ENCODE data around the gene NKD1.
"Not testable (repeated sequence)": the region's sequence is repeated elsewhere in the genome, so short reads cannot be mapped to it uniquely, and the experiment has no call there.

Gene NKD1

DNA sequence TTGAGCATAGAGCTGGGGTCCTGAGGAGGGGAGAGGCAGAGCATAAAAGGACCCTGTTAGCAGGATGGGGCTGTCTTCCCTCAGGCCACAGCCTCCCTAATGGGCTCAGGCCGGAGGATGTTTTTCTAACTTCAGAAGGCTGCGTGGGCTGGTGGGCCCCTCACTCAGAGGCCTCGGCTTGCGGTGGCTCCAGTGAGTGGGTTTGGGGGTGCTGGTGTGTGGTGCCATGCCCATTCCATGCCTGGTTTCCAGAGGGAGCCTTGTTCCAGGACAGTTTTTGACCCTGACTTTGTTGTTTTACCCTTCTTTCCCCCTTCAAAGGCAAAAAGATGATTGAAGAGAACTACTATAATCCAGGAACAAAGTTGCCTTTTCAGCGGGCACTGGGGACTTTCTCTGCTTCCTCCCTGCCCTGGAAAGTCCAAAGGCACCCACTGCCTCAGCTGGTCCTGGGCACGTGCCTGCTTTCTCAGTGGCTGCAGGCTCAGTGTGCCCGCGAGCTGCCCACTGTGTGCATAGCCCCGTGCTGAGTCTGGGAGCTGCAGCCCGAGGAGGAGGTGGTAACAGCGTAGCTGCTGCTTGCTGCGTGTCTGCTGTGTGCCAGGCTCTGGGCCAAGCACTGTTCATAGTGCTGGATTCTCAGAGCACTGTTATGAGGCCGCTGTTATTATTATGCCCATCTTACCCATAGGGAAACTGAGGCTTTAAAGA, 11.8 kb downstream of the NKD1 start:
- DNase-seq = no peak

DNA sequence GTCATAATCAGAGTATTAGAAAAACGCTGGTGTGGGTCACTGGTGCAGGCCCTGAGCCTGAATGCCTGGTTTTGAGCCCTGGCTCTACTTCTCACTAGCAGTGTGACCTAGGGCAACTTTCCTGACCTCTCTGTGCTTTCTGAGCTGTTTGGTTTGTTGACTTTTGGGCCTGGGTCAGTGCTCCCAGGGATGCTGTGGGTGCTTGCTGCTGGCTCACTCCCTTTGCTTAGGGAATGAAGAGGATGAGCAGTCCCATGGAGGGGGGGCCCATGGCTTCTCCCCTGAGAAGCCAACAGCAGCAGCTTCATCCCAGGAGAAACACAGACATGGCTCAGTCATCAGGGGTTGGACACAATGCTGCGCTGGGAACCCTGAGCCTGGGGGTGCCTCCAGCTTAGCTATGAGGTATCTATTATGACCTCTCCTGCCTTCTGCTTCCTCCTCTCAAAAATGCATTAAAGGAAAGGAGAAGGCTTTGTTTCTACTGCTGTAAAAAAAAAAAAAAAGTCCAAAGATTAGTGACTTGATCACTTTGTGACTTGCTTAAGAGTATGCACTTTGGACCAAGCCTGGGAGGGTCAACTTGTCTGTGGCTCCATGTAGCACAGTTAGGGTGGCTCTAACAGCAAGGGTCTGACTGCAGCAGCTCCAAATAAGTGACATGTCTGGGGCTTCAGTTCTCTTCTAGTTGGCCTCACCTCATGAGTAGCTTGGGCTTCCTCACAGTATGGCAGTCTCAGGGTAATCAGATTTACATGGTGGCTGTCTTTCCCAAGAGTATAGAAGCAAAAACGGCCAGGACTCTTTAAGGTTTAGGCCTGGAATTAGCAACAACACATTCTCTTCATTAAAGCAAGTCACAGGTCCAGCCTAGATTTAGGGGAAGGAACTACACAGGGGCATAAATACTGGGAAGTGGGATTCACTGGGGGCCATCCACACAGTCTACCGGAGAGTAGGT, 13.0 kb downstream of the NKD1 start:
- DNase-seq = no peak

DNA sequence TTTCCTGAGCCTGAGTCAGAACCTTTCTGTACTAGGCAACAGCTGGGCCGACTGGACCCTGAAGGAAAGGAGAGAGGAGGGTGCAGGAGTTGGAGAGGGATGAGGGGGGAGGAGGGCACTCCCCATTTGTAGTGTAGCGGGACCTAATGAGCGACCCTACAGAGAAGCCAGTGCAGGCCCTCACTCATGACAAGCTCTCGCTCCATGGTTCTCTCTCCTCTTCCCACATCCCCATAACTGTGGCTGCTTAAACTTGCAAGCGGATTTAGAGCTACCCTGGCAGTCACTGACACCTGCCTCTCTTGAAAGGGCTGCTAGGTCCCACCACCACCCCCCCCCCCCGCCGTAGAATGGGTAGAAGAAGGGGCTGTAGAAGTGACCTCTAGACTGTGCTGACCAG, 14.5 kb downstream of the NKD1 start:
- DNase-seq = no peak

DNA sequence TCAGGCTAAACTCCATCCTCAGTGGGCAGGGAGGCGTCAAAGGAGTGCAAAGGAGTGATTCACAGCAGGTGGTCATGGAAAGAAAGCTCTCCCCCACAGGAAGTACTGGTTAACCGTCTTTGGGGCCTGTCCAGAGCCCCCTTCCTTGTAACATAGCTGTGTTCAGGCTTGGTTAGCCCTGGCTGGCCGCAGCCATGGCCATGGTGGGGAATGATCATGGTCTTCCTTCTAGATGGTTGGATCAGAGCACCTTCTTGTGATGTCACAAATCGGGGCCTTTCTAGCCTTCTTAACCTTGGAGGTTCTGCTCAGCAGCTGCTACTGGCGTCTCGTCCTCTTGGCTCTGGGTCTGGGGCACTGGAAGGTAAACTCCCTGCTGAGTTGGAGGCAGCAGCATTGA, 15.8 kb downstream of the NKD1 start:
- no peak for DNase-seq

DNA sequence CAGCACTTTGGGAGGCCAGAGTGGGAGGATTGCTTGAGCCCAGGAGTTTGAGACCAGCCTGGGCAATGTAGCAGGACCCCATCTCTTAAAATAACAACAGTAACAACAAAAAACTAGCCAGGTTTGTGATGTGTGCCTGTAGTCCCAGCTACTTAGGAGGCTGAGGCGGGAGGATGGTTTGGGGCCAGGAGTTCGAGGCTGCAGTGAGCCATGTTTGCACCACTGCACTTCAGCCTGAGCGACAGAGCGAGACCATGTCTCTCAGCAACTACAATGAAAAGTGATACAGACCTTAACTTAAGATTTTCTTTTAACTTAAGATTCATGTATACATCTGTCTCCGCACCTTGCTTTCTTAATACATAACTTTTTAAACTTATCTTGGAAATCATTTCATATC, 17.2 kb downstream of the NKD1 start:
- DNase-seq = no peak

DNA sequence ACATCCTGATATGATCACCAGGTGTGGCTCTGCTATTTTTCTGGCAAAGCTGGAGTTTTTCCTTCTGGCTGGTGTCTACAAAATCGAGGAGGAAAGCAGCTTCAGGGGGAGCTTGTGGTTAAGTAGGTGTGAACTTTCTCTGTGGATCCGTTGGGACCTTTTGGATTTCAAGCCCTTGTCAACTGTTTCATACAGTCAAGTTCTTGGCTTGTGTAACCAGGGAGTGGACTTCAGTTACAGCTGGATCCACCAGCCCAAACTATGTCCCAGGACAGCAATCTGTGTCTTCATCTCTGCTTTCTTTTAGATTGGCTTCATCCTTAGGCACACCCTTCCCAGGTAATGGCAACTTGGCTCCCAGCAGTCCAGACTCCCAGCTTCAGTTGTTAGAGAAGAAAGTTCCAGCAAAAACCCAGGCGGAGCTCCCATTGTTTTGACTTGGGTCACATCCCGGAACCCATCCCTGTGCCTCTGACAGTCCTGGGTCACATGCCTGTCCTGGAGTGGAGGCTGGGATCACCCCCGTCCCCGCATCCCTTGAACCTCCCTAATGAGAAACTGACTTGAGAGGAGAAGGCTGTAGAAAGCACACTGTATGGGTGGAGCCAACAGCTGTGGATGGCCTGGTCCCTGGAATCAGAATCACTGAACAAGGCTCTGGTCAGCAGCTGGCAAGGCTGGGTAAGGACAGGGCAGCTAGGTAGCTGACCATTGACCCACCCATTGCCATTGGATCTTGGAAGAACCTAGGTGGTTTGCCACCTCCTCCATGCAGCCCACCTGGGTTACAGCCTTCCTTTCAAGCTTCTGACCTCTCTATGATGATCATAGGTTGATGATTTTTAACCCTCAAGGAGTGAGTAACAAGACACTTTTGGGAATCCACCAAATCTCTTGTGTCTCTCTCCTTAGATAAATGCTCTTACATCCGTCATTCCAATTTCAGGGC, 18.1 kb downstream of the NKD1 start:
- no peak for DNase-seq

DNA sequence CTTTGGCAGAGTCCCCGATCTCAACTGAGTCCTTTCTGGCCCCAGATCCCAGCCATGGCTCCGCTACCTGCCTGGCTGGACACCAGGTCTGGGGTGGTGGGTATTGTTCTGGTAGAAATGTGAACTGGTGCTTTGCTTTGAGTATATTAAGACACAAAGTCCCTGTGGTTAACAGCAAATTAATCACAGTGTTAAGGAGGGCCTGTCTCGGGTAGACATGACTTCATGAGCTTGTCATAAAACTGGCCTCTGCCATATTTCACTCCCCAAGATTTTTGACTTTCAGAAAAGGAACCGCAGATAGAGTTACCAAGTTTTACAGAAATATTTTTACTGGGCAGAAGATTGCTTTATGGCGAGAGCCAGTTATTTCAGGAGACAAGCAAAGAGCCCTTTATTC, 19.5 kb downstream of the NKD1 start:
- DNase-seq = no peak

DNA sequence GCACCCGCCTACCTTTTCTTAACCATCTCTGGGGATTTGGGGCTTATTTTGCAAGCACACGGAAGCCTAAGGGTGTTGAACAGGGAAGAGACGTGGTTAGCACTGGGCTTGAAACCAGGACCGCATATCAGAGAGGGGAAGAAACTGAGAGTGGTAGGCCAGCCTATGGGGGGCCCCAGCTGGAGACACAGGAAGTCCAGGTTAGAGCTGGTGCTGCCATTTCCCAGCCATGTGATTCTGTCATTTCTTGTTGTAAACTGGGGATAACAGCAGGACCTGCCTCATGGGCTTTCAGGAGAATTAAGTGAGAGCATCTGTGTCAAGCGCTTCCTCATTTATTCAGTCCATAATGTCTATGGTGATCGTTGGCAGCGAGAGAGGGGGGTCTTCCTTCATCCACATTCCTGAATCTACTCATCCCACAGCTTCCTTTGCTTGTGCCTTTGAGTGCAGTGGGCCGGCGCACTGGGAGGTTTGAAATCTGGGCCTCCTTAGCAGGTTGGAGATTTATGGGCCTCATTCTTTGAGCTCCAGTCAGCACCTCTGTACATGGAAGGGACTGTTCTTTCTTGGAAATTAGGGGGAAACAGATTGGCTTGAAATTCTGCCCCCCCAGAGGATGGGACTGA, 20.1 kb downstream of the NKD1 start:
- DNase-seq = no peak

DNA sequence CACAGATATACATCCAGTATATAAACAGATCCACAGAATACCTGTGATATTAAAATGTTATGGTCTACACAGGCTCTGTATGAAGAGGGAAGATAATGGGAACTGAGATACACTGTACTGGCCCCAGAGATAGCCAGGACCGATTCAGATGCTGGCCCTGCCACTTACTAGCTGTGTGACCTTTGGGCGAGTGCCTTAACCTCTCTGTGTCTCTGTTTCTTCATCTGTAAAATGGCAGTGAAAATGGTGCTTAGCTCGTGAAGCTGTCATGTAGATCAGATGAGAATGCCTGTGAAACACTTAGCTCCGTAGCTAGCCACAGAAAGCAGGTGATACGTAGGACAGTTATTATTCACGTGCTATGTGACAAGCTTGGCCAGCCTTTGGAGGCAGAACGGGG, 22.2 kb downstream of the NKD1 start:
- DNase-seq = no peak

DNA sequence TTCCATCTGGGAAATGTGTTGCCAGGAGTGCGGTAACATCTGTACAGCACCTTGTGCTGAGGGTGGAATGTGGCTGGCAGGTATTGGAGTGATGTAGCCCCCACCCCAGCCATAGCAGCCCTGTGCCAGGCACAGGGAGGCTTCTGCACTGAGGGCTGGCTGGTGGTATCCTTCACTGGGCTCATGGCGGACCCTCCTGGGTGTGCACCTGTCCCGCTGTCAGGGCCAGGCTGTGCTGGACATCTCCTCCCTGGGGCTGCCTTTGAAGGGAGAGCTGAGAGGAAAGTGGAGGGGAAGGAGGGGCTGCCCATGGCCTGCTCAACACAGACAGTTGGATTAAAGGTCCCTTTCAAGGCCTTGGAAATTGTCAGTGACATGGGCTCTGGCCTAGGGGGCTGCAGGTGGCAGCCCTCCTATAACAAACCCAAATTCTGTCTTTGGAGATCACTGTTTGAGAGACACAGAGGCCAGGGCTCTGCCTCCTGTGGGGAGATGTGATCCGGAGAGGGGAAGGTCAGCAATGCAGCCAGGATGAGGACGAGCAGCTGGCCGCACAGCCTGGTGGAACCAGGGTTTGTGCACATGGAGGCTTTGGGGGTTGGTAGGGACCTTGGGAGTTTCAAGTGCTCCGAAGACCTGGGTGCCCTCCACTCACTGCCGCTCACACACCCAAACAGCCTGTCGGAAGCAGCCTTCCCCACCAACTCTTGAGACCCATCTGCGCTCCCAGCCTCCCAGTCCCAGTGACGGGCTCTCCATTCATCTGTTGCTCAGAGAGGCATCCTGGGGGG, 22.8 kb downstream of the NKD1 start:
- DNase-seq = no peak

DNA sequence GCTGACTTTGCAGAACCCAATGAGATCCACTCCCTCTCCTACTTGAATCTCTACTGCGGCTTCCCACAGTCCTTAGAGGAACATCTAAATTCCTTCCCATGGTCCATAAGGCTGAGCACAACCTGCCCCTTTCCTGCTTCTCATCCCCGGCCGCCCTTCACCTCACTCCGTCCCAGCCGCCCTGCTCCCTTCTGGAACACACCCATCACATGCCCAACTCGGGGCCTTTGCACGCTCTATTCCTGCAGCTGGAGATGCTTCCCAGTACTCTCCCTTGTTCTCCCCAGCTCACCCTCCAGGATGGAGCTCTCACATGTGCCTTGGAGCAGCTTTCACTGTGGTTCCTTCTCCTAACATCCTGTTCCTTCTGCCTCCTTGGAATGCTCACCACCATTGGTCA, 23.6 kb downstream of the NKD1 start:
- DNase-seq = no peak

DNA sequence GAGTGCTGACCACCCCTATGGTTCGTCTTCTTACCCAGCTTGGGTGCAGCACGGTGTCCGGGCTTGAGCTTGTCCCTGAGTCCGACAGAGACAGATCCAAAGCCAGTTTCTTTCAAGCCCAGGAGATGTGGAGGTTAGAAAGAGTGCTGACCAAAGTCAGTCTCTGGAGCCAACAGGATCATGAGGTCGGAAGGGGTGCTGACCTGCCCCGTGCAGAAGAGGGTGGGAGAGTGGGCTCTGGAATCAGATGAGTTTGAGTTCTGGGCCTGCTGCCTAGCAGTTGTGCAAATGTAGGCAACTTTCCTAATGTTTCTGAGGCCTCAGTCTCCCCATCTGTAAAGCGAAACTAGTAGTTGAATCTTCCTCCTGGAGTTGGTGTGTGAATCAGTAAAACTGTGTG, 24.5 kb downstream of the NKD1 start:
- no peak for DNase-seq

DNA sequence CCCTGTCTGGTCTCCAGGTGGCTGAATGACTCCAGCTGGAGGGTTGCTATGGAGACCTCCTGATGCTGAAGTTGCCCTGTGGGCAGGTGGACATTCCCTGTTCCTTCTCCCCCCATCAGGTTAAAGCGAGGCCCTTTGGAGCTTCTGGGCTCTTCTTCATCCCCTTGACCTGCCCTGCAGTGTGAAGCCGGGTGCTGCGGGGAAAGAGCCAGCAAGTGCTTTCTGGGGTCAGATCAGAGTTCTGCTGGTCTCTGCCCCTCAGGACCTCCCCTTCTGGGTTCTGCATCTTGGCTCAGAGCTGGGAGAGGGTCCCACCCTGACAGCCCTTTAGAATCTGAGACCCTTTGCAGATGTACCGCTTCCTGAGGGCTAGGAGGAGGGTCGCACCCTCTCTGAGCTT, 25.1 kb downstream of the NKD1 start:
- DNase-seq = no peak

DNA sequence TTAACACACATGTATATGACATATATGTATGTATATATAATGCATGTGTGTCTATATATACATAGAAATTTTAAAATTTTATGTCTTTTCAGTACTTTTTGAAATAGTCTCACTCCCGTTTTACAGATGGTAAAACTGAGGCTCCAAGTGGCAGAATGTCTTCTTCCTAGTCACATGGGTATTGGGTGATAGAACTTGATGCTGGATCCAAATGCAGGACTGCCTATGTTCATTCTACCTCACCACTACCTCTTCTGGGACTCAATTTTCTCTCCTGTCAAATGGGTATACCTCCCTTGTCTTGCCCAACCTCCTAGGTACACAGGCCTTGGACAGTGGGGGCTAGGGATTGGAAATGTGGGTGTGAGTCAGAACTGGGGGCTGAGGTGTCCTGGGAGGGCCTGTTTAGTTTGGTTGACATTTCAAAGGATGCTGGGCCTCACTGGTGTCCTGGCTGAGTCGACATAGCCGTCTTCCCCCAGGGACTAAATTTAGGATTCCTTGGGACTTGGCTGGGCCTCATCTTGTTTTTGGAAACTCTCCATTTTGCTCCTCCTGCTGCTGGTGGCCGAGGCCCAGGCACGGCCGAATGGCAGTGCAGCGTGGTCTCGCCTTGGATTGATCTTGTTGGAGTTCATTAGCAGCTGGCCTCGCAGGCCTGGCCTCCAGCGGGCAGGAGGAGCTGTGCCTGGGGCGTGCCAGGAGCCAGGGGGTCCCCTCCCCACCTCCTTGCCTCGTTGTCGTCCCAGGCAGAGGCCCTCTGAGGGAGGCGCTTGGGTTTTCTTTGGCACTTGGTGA, 25.9 kb downstream of the NKD1 start:
- peak; percentile 43 for DNase-seq

DNA sequence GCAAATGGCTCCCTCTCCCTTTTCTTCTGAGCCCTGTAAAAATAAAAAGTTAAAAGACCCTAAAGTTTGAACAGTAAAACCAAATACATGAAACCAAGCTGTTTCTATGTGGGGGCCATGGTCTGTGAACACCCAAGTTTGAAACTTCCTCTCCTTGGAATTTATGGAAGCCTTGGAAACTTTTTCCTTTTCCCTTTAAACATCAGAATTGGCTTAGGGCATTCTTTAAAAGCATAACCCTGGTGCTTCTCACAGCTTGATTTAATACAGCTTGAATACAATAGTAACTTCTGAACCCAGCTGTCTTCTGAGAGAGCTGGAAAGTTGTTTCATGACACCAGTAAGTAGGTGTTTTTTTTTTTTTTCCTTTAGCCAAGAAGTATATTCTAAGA, 26.5 kb downstream of the NKD1 start:
- no peak for DNase-seq

DNA sequence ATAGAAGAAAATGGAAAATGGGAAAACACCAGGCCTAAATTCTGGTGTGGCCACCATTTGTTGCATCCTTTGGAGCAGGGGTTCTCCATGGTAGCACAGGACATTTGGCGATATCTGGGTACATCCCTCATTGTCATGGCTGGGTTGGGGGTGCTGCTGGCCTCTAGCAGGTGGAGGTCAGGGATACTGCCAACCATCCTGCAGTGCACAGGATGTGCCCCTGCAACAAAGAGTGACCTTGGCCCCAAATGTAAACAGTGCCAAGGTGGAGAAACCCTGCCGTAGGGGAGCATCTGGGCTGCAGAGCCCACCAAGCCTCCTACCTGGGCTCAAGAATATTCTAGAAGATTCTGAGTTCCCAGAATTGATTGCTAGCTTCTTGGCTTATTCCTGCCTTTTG, 27.5 kb downstream of the NKD1 start:
- no peak for DNase-seq

DNA sequence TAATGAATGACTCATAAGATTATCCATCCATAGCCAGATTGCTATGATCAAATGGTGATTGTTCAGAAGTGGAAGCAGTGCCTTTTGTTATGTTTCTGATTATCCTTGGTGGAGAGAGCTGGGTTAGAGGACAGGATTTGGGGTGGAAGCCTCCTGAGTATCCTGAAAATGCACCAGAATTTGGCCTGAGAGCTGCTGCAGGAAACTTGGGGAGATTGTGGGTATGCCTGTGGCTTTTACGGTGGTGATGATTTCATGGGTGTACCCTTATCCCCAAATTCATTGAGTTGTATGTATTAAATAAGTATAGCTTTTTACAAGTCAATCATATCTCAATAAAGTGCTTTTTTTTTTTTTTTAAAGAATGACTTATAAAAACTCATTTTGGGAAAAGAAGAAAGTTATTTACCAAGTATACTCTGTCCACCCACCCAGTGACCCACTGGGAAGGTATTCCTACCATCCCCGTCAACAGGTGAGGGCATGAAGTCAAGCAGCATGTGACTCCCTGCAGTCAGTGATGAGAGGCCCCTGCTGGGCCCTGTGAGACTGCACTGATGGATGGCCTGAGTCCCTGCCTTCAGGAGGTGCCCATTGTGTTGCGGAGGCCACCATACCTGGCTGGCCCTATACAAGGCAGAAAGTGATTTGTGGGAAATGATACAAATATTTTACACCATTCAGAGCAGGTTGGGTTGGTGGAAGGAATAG, 28.4 kb downstream of the NKD1 start:
- no peak for DNase-seq

DNA sequence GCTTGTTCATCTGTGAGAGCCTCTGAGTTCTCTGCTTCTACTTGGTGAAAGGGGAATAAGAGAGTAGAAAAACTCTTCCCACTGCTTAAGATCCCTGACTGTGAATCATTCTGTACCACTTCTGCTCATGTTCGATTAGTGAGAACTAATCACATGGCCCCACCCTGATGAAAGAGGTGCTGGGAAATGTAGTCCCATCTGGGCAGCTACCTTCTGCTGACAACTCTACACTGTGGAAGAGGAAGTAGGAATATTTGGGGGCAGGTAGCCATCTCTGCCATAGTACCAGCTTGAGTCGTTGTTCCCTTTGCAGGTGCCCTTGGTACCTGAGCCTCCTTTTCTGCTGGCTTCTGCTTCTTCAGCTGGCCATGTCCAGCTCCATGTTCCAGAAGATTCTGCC, 29.9 kb downstream of the NKD1 start:
- DNase-seq = no peak

DNA sequence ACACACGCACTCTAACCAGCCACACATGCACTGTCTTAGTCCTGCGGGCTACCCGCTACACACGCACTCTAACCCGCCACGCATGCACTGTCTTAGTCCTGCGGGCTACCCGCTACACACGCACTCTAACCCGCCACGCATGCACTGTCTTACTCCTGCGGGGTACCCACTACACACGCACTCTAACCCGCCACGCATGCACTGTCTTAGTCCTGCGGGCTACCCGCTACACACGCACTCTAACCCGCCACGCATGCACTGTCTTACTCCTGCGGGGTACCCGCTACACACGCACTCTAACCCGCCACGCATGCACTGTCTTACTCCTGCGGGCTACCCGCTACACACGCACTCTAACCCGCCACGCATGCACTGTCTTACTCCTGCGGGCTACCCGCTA, 31.2 kb downstream of the NKD1 start:
- not testable (repeated sequence) for DNase-seq

DNA sequence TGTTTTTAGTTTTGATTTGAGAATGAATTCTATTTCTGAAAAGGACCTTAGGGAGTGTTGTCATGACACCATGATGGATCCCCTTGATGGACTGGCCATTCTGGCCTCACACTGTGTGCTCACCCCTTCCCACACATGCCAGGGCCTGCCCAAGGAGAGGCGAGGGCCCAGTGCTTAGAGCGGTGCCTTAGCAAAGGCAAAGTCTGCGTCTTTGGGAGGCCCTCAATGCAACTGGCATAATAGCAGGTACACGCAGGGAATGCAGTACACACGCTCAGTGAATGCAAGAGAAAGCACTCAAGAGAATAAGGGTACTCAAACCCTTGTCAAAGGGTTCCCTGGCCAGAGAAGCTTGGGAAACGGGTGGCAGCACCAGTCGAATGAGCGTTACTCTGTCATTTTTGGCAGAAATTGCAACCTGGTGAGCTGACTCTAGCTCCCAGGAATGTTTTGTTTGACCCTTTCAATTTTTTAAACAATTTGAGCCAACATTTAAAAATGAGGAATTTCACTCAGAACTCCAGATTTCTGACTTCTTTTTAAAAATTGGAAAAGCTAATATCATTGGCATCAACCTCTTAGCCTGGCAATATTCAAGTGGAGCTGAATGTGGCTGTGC, 32.1 kb downstream of the NKD1 start:
- no peak for DNase-seq

Measured in retina (tissue), 1 donor.